ENCODE measurements around the gene TRAF3. TPM values are rescaled to one million over a fixed set of nuclear protein-coding genes. Genes with fewer than 3 reads are reported as not detected.

TRAF3 gene
- total RNA-seq, 1 donor from 2014 or later, result 16.7 TPM

GRCh38 chr14:102731101-102731870, 46.0 kb upstream of the TRAF3 start:
- Mint-ChIP-seq H3K4me1 (ENCODE audit: low read depth, unreplicated experiment) (peaks cover 2% of the 10 kb centered on the region), H3K27ac (ENCODE audit: unreplicated experiment) (no peak overlapping the region), H3K9me3 (ENCODE audit: unreplicated experiment) (no peaks in the 10 kb centered on the region), H3K36me3 (ENCODE audit: unreplicated experiment) (no peaks in the 10 kb centered on the region), H3K4me3 (ENCODE audit: unreplicated experiment) (no peak overlapping the region), H3K27me3 (ENCODE audit: unreplicated experiment) (peaks cover 4% of the 10 kb centered on the region)
- TF ChIP-seq CTCF (IDR thresholded peaks at IDR 0.05; ENCODE audit: partially characterized antibody, unreplicated experiment), result no peak
- DNase-seq, result no peak

DNA sequence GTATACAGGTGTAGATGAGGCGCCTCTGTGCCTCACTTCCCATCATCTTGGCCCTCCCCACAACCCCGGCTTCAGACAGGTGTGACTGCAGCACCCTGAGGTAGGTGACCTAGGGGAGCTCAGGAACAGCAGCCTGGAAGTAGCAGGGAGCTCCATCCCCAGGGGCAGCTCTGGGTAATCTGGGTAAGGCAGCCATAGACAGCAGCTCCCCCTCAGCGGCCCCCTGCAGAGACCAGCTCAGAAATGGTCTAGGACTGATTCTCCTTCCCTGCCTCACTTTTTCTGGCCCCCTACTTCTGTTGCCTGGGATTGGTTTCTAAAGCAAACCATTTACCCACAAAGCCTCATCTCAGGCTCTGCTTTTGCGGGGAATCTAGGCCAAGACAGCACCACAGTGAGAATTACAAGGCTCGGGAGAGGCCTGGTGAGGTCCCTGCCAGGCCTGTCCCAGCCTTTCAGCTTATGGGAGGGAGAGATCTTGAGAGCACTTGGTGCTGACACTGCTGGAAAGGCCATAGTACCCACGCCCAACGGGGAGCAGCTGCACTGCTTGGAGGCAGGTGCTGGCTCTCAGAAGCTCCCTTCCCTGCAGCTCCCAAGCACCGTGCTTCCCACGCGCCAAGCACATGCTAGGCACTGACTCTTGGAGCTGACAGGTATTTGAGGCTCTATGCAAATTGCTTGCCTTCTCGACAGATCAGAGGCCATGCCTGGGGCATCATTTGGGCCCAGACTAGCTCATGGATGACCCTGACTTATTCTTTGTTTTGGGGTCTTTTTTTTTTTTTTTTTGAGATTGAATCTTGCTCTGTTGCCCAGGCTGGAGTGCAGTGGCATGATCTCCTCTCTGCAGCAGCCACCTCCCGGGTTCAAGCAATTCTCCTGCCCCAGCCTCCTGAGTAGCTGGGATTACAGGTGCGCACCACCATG, 45.1 kb upstream of the TRAF3 start:
- peaks cover 2% of the 10 kb centered on the region for H3K4me1 Mint-ChIP-seq (ENCODE audit: low read depth, unreplicated experiment)
- H3K36me3 Mint-ChIP-seq (ENCODE audit: unreplicated experiment), result no peaks in the 10 kb centered on the region
- no peak overlapping the region for H3K27ac Mint-ChIP-seq (ENCODE audit: unreplicated experiment)
- peaks cover 4% of the 10 kb centered on the region for H3K27me3 Mint-ChIP-seq (ENCODE audit: unreplicated experiment)
- no peak for DNase-seq
- H3K9me3 Mint-ChIP-seq (ENCODE audit: unreplicated experiment), result no peaks in the 10 kb centered on the region
- TF ChIP-seq CTCF (IDR thresholded peaks at IDR 0.05; ENCODE audit: partially characterized antibody, unreplicated experiment), result no peak
- no peak overlapping the region for H3K4me3 Mint-ChIP-seq (ENCODE audit: unreplicated experiment)

GRCh38 chr14:102732924-102733323, 44.3 kb upstream of the TRAF3 start:
- H3K27me3 Mint-ChIP-seq (ENCODE audit: unreplicated experiment), result peaks cover 4% of the 10 kb centered on the region
- H3K4me3 Mint-ChIP-seq (ENCODE audit: unreplicated experiment), result peak overlapping the region; percentile 42
- H3K4me1 Mint-ChIP-seq (ENCODE audit: low read depth, unreplicated experiment), result peaks cover 2% of the 10 kb centered on the region
- no peak for TF ChIP-seq CTCF (IDR thresholded peaks at IDR 0.05; ENCODE audit: partially characterized antibody, unreplicated experiment)
- no peaks in the 10 kb centered on the region for H3K9me3 Mint-ChIP-seq (ENCODE audit: unreplicated experiment)
- no peak for DNase-seq
- no peaks in the 10 kb centered on the region for H3K36me3 Mint-ChIP-seq (ENCODE audit: unreplicated experiment)
- H3K27ac Mint-ChIP-seq (ENCODE audit: unreplicated experiment), result no peak overlapping the region

DNA sequence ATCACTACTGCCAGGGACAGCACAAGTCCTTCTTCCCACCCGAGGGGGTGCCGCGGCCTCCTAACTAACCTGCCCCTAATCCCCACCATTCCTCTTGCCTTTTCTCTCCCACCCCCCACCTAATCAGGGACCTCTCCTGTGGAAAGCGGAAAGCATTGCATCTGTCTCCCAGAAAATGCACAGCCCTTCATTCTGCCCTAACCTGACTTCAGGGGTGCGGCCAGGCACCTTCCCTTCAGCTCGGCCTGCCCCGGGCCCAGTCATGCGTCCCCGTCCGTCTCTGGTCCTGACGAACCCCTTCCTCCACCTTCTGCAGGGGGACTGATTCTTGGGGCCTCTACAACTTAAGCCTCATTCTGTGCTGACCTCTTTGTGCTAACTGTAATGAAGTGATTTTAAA, 43.9 kb upstream of the TRAF3 start:
- peaks cover 2% of the 10 kb centered on the region for H3K4me1 Mint-ChIP-seq (ENCODE audit: low read depth, unreplicated experiment)
- H3K36me3 Mint-ChIP-seq (ENCODE audit: unreplicated experiment), result no peaks in the 10 kb centered on the region
- TF ChIP-seq CTCF (IDR thresholded peaks at IDR 0.05; ENCODE audit: partially characterized antibody, unreplicated experiment), result no peak
- no peak for DNase-seq
- no peaks in the 10 kb centered on the region for H3K9me3 Mint-ChIP-seq (ENCODE audit: unreplicated experiment)
- H3K27me3 Mint-ChIP-seq (ENCODE audit: unreplicated experiment), result peaks cover 4% of the 10 kb centered on the region
- H3K27ac Mint-ChIP-seq (ENCODE audit: unreplicated experiment), result no peak overlapping the region
- H3K4me3 Mint-ChIP-seq (ENCODE audit: unreplicated experiment), result peak overlapping the region; percentile 42
